HFFc6 (cell line): ENCODE measurements around the gene TBPL1. TPM values are rescaled to one million over a fixed set of nuclear protein-coding genes. Genes with fewer than 3 reads are reported as not detected.

Experiments used
- DNase-seq: peaks from one replicate; pipeline ENCODE4 v3.0.0-alpha.2; 2018
- H3K27ac Mint-ChIP-seq: 2 replicates; pipeline ENCODE4 v1.8.0; 2020; ENCODE audit warnings: mild to moderate bottlenecking, mixed read lengths
- H3K27me3 Mint-ChIP-seq: 2 replicates; pipeline ENCODE4 v1.8.0; 2021; ENCODE audit warnings: mild to moderate bottlenecking, moderate library complexity, mixed read lengths; ENCODE audit not compliant: insufficient read depth
- H3K36me3 Mint-ChIP-seq: 2 replicates; pipeline ENCODE4 v1.8.0; 2021; ENCODE audit warnings: low read depth, mixed read lengths
- H3K4me1 Mint-ChIP-seq: 2 replicates; pipeline ENCODE4 v1.8.0; 2020; ENCODE audit warnings: low read depth, mixed read lengths
- H3K4me3 Mint-ChIP-seq: 2 replicates; pipeline ENCODE4 v1.8.0; 2020; ENCODE audit warnings: mild to moderate bottlenecking, moderate library complexity, mixed read lengths
- H3K9me3 Mint-ChIP-seq: 2 replicates; pipeline ENCODE4 v1.8.0; 2020; ENCODE audit warnings: mild to moderate bottlenecking, mixed read lengths
- CTCF ChIP-seq: fragments of 200-600 bp; sonication (generic); IDR thresholded peaks from 2 replicates; pipeline ENCODE4 v1.5.0; 2021; ENCODE audit warnings: antibody characterized with exemption, mild to moderate bottlenecking
- total RNA-seq, 6 experiments: library from RNA; stranded (reverse); fragmentation: NEBNext Ultra II Directional; extraction: Animal tissue kit (Norgen Biotek cat#: 25700); gene quantifications; 2 replicates in 1 of 6; 3 replicates in 5 of 6; pipeline ENCODE4 v1.2.3, GENCODE V29; 2021

TBPL1 gene
- total RNA-seq, 6 experiments from 2014 or later, result 30.7 to 40.6 (median 34.0) TPM

GRCh38 chr6:134010974-134011373, 58.0 kb downstream of the TBPL1 start:
- TF ChIP-seq CTCF, result no peak
- H3K9me3 Mint-ChIP-seq, result peaks cover 4% of the 10 kb centered on the region; the same call in 1 of the 2 replicates
- DNase-seq, result no peak
- no peak overlapping the region for H3K27ac Mint-ChIP-seq
- H3K36me3 Mint-ChIP-seq, result no peaks in the 10 kb centered on the region
- H3K4me3 Mint-ChIP-seq, result no peak overlapping the region
- no peaks in the 10 kb centered on the region for H3K4me1 Mint-ChIP-seq
- peaks cover 20% of the 10 kb centered on the region for H3K27me3 Mint-ChIP-seq

GRCh38 chr6:134014588-134015137, 61.6 kb downstream of the TBPL1 start:
- no peak for TF ChIP-seq CTCF
- Mint-ChIP-seq H3K4me3 (no peak overlapping the region), H3K9me3 (no peaks in the 10 kb centered on the region), H3K36me3 (no peaks in the 10 kb centered on the region), H3K27me3 (peaks cover 8% of the 10 kb centered on the region; the same call in 1 of the 2 replicates), H3K27ac (no peak overlapping the region), H3K4me1 (peaks cover 17% of the 10 kb centered on the region)
- DNase-seq, result no peak

- peaks cover 17% of the 10 kb centered on the region for H3K4me1 Mint-ChIP-seq
Observed at GRCh38 chr6:134015719-134016557, 62.9 kb downstream of the TBPL1 start.

GRCh38 chr6:134016558-134016814, 63.5 kb downstream of the TBPL1 start:
- no peak for TF ChIP-seq CTCF

More at GRCh38 chr6:134015719-134016557, 62.9 kb downstream of the TBPL1 start:
- TF ChIP-seq CTCF, result no peak
- H3K27me3 Mint-ChIP-seq, result peaks cover 12% of the 10 kb centered on the region; the same call in 1 of the 2 replicates
- no peaks in the 10 kb centered on the region for H3K36me3 Mint-ChIP-seq
- DNase-seq, result no peak
- no peak overlapping the region for H3K27ac Mint-ChIP-seq
- H3K4me3 Mint-ChIP-seq, result no peak overlapping the region
- no peaks in the 10 kb centered on the region for H3K9me3 Mint-ChIP-seq

GRCh38 chr6:134020071-134020470, 67.0 kb downstream of the TBPL1 start:
- no peaks in the 10 kb centered on the region for H3K36me3 Mint-ChIP-seq
- no peak overlapping the region for H3K4me3 Mint-ChIP-seq
- H3K27me3 Mint-ChIP-seq, result peaks cover 16% of the 10 kb centered on the region
- DNase-seq, result no peak
- peaks cover 17% of the 10 kb centered on the region for H3K4me1 Mint-ChIP-seq
- H3K27ac Mint-ChIP-seq, result no peak overlapping the region
- no peak for TF ChIP-seq CTCF
- H3K9me3 Mint-ChIP-seq, result no peaks in the 10 kb centered on the region

More at GRCh38 chr6:134016558-134016814, 63.5 kb downstream of the TBPL1 start:
- H3K36me3 Mint-ChIP-seq, result no peaks in the 10 kb centered on the region
- no peak overlapping the region for H3K27ac Mint-ChIP-seq
- no peaks in the 10 kb centered on the region for H3K9me3 Mint-ChIP-seq
- peaks cover 16% of the 10 kb centered on the region for H3K27me3 Mint-ChIP-seq
- H3K4me3 Mint-ChIP-seq, result no peak overlapping the region
- peaks cover 17% of the 10 kb centered on the region for H3K4me1 Mint-ChIP-seq
- no peak for DNase-seq
